ENCODE measurements around the gene TBC1D3B.
"Not testable (repeated sequence)": the region's sequence is repeated elsewhere in the genome, so short reads cannot be mapped to it uniquely, and the experiment has no call there.

Gene TBC1D3B

GRCh38 chr17:36128411-36128978 is 47.9 kb downstream of the TBC1D3B start:
- no peak for DNase-seq (ENCODE audit: low spot score)

- DNase-seq (ENCODE audit: low spot score): no peak
Measured at GRCh38 chr17:36127911-36128310, 48.5 kb downstream of the TBC1D3B start.

GRCh38 chr17:36127199-36127893 is 49.1 kb downstream of the TBC1D3B start:
- DNase-seq (ENCODE audit: low spot score): no peak

GRCh38 chr17:36124879-36125824 is 51.3 kb downstream of the TBC1D3B start:
- DNase-seq (ENCODE audit: low spot score): no peak

GRCh38 chr17:36123431-36123830 is 53.0 kb downstream of the TBC1D3B start:
- no peak for DNase-seq (ENCODE audit: low spot score)

- DNase-seq (ENCODE audit: low spot score): not testable (repeated sequence)
Measured at GRCh38 chr17:36121099-36121498, 55.3 kb downstream of the TBC1D3B start.

- DNase-seq (ENCODE audit: low spot score): no peak
Measured at GRCh38 chr17:36120221-36120620, 56.2 kb downstream of the TBC1D3B start.

- DNase-seq (ENCODE audit: low spot score): no peak
Measured at GRCh38 chr17:36118477-36119353, 57.7 kb downstream of the TBC1D3B start.

GRCh38 chr17:36117505-36118382 is 58.7 kb downstream of the TBC1D3B start:
- DNase-seq (ENCODE audit: low spot score): peak; percentile 71

All from activated CD4-positive, alpha-beta T cell treated with anti-CD3 and anti-CD28 coated beads, Interleukin-2, Interleukin-4, amounts not matched to agents 100 ng/mL and 50 ng/mL, durations not matched to agents 16 hours and 8 hours (primary cell).